ENCODE data around the gene ZCCHC2. TPM values are rescaled to one million over a fixed set of nuclear protein-coding genes. Genes with fewer than 3 reads are reported as not detected.

The ZCCHC2 gene
- total RNA-seq, 1 donor from 2014 or later, result 43.8 TPM

Other genes with a start within 250 kb of the ZCCHC2 start
- gene TNFRSF11A, start 197.7 kb upstream of the ZCCHC2 start, total RNA-seq, result 38.2 and 43.0 TPM in 2 replicates
- 31.1 and 31.8 TPM in 2 replicates for gene PHLPP1, start 192.5 kb downstream of the ZCCHC2 start, total RNA-seq